HK-2 (cell line): ENCODE results near the gene PAX6.

Experiments used
- DNase-seq: peaks from one replicate; pipeline ENCODE4 v3.0.0-alpha.2; 2018; ENCODE audit not compliant: unreplicated experiment

The PAX6 gene

GRCh38 chr11:31808721-31809540 is 2.2 kb downstream of the PAX6 start:
- no peak for DNase-seq

GRCh38 chr11:31807799-31808667 is 3.1 kb downstream of the PAX6 start:
- DNase-seq = no peak

- no peak for DNase-seq
These were observed 4.0 kb downstream of the PAX6 start for GRCh38 chr11:31806928-31807798.

GRCh38 chr11:31806186-31806927 is 4.8 kb downstream of the PAX6 start:
- DNase-seq = no peak

GRCh38 chr11:31805629-31806185 is 5.4 kb downstream of the PAX6 start:
- no peak for DNase-seq

- DNase-seq = no peak
These were observed 6.0 kb downstream of the PAX6 start for GRCh38 chr11:31805037-31805628.

GRCh38 chr11:31804312-31805036 is 6.6 kb downstream of the PAX6 start:
- DNase-seq = no peak

- no peak for DNase-seq
These were observed 7.3 kb downstream of the PAX6 start for GRCh38 chr11:31803813-31804311.

GRCh38 chr11:31802990-31803812 is 7.9 kb downstream of the PAX6 start:
- no peak for DNase-seq

- no peak for DNase-seq
These were observed 8.5 kb downstream of the PAX6 start for GRCh38 chr11:31802609-31802989.

- DNase-seq = no peak
These were observed 9.0 kb downstream of the PAX6 start for GRCh38 chr11:31802000-31802551.

GRCh38 chr11:31801298-31801702 is 9.8 kb downstream of the PAX6 start:
- no peak for DNase-seq

- no peak for DNase-seq
These were observed 10.5 kb downstream of the PAX6 start for GRCh38 chr11:31800398-31801265.

GRCh38 chr11:31799435-31800397 is 11.4 kb downstream of the PAX6 start:
- no peak for DNase-seq

GRCh38 chr11:31798554-31799434 is 12.3 kb downstream of the PAX6 start:
- no peak for DNase-seq
